ENCODE results near the gene GC. TPM values are rescaled to one million over a fixed set of nuclear protein-coding genes. Genes with fewer than 3 reads are reported as not detected.

GC gene
- total RNA-seq, 1 donor from 2014 or later, result not detected

DNA sequence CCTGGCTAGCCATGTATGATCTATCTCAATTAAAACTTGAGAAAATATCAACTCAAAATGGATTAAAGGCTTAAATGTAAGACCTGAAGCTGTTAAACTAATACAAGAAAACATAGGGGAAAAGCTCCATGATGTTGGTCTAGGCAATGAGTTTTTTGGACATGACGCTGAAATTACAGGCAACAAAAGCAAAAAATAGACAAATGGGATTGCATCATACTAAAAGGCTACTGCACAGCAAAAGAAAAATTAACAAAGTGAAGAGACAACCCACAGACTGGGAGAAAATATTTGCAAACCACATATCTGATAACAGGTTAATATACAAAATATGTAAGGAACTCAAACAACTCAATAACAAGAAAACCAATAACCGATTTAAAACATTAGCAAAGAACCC lies 8.4 kb downstream of the GC start:
- H3K27ac ChIP-seq (ENCODE audit: low read depth, low read length), result no peak overlapping the region
- no peak overlapping the region for H3K4me2 ChIP-seq (ENCODE audit: low read length)
- DNase-seq (ENCODE audit: low read depth) (no peak), FAIRE-seq (no peak)
- H3K9me3 ChIP-seq (ENCODE audit: insufficient read depth, low read depth, low read length), result no peaks in the 10 kb centered on the region
- no peak for TF ChIP-seq EZH2 (IDR thresholded peaks at IDR 0.05; ENCODE audit: insufficient read depth, low read length)
- TF ChIP-seq, protein P1, sequence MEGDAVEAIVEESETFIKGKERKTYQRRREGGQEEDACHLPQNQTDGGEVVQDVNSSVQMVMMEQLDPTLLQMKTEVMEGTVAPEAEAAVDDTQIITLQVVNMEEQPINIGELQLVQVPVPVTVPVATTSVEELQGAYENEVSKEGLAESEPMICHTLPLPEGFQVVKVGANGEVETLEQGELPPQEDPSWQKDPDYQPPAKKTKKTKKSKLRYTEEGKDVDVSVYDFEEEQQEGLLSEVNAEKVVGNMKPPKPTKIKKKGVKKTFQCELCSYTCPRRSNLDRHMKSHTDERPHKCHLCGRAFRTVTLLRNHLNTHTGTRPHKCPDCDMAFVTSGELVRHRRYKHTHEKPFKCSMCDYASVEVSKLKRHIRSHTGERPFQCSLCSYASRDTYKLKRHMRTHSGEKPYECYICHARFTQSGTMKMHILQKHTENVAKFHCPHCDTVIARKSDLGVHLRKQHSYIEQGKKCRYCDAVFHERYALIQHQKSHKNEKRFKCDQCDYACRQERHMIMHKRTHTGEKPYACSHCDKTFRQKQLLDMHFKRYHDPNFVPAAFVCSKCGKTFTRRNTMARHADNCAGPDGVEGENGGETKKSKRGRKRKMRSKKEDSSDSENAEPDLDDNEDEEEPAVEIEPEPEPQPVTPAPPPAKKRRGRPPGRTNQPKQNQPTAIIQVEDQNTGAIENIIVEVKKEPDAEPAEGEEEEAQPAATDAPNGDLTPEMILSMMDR (IDR thresholded peaks at IDR 0.05; ENCODE audit: insufficient read depth, low read depth, low read length), result no peak
- no peak overlapping the region for H3K4me3 ChIP-seq (ENCODE audit: insufficient read depth, low read depth, low read length)
- H3K27ac Mint-ChIP-seq (ENCODE audit: unreplicated experiment), result peak overlapping the region; percentile 29
- H2AFZ ChIP-seq (ENCODE audit: low read depth, low read length), result no peak overlapping the region
- H3K36me3 ChIP-seq (ENCODE audit: insufficient read depth, low read length), result no peaks in the 10 kb centered on the region
- peaks cover 7% of the 10 kb centered on the region for H3K4me1 Mint-ChIP-seq (ENCODE audit: low read depth, unreplicated experiment)
- no peaks in the 10 kb centered on the region for H4K20me1 ChIP-seq (ENCODE audit: insufficient read depth, low read length)
- no peaks in the 10 kb centered on the region for H3K27me3 ChIP-seq (ENCODE audit: insufficient read depth, low read length)
- H3K4me3 Mint-ChIP-seq (ENCODE audit: unreplicated experiment), result no peak overlapping the region
- no peaks in the 10 kb centered on the region for H3K27me3 Mint-ChIP-seq (ENCODE audit: low read depth, unreplicated experiment)
- H3K9me3 Mint-ChIP-seq (ENCODE audit: unreplicated experiment), result no peaks in the 10 kb centered on the region
- H3K79me2 ChIP-seq (ENCODE audit: insufficient read depth, low read length), result no peaks in the 10 kb centered on the region
- no peaks in the 10 kb centered on the region for H3K4me1 ChIP-seq (ENCODE audit: insufficient read depth, low read length)
- H3K36me3 Mint-ChIP-seq (ENCODE audit: low read depth, unreplicated experiment), result no peaks in the 10 kb centered on the region
- no peak overlapping the region for H3K9ac ChIP-seq (ENCODE audit: low read length)

GRCh38 chr4:71774136-71774535 lies 9.7 kb downstream of the GC start:
- Histone ChIP-seq H2AFZ (ENCODE audit: low read depth, low read length) (no peak overlapping the region), H3K4me3 (ENCODE audit: insufficient read depth, low read depth, low read length) (no peak overlapping the region), H3K9me3 (ENCODE audit: insufficient read depth, low read depth, low read length) (no peaks in the 10 kb centered on the region), H3K27me3 (ENCODE audit: insufficient read depth, low read length) (no peaks in the 10 kb centered on the region), H3K4me2 (ENCODE audit: low read length) (no peak overlapping the region), H3K4me1 (ENCODE audit: insufficient read depth, low read length) (no peaks in the 10 kb centered on the region), H3K79me2 (ENCODE audit: insufficient read depth, low read length) (no peaks in the 10 kb centered on the region), H3K36me3 (ENCODE audit: insufficient read depth, low read length) (no peaks in the 10 kb centered on the region), H3K9ac (ENCODE audit: low read length) (no peak overlapping the region), H4K20me1 (ENCODE audit: insufficient read depth, low read length) (no peaks in the 10 kb centered on the region), H3K27ac (ENCODE audit: low read depth, low read length) (no peak overlapping the region)
- Mint-ChIP-seq H3K27me3 (ENCODE audit: low read depth, unreplicated experiment) (no peaks in the 10 kb centered on the region), H3K27ac (ENCODE audit: unreplicated experiment) (no peak overlapping the region), H3K36me3 (ENCODE audit: low read depth, unreplicated experiment) (no peaks in the 10 kb centered on the region), H3K4me1 (ENCODE audit: low read depth, unreplicated experiment) (peaks cover 10% of the 10 kb centered on the region), H3K4me3 (ENCODE audit: unreplicated experiment) (no peak overlapping the region), H3K9me3 (ENCODE audit: unreplicated experiment) (peaks cover under 1% of the 10 kb centered on the region)
- no peak for DNase-seq (ENCODE audit: low read depth)
- TF ChIP-seq, protein P1 (IDR thresholded peaks at IDR 0.05; ENCODE audit: insufficient read depth, low read depth, low read length), result no peak
- TF ChIP-seq EZH2 (IDR thresholded peaks at IDR 0.05; ENCODE audit: insufficient read depth, low read length), result no peak
- no peak for FAIRE-seq

DNA sequence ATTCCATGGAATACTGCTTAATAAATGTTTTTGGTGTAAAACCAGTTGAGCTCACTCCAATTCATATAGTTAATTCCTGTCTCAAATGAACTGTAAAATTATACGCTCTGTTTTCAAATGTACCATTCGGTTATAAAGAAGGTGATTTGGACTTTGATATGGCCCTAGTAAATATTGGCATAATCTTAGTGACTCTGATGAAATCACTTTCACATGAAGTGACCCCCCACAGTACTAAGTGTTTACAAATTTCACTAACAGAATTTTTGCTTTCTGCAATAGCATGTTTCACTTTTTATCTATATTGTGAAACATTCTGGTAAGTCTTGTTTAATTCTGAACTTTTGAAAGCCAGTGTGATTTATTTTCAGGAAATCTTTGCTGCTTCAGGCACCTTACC lies 10.9 kb downstream of the GC start:
- FAIRE-seq, result no peak
- Histone ChIP-seq H3K79me2 (ENCODE audit: insufficient read depth, low read length) (no peaks in the 10 kb centered on the region), H3K27ac (ENCODE audit: low read depth, low read length) (no peak overlapping the region), H3K4me1 (ENCODE audit: insufficient read depth, low read length) (no peaks in the 10 kb centered on the region), H3K4me3 (ENCODE audit: insufficient read depth, low read depth, low read length) (no peak overlapping the region), H3K4me2 (ENCODE audit: low read length) (no peak overlapping the region), H2AFZ (ENCODE audit: low read depth, low read length) (no peak overlapping the region), H3K36me3 (ENCODE audit: insufficient read depth, low read length) (no peaks in the 10 kb centered on the region), H3K9ac (ENCODE audit: low read length) (no peak overlapping the region), H4K20me1 (ENCODE audit: insufficient read depth, low read length) (no peaks in the 10 kb centered on the region), H3K9me3 (ENCODE audit: insufficient read depth, low read depth, low read length) (no peaks in the 10 kb centered on the region), H3K27me3 (ENCODE audit: insufficient read depth, low read length) (no peaks in the 10 kb centered on the region)
- no peaks in the 10 kb centered on the region for H3K36me3 Mint-ChIP-seq (ENCODE audit: low read depth, unreplicated experiment)
- H3K4me1 Mint-ChIP-seq (ENCODE audit: low read depth, unreplicated experiment), result peaks cover 10% of the 10 kb centered on the region
- no peak for DNase-seq (ENCODE audit: low read depth)
- peaks cover 4% of the 10 kb centered on the region for H3K9me3 Mint-ChIP-seq (ENCODE audit: unreplicated experiment)
- H3K27ac Mint-ChIP-seq (ENCODE audit: unreplicated experiment), result no peak overlapping the region
- no peak overlapping the region for H3K4me3 Mint-ChIP-seq (ENCODE audit: unreplicated experiment)
- TF ChIP-seq, protein P1 (IDR thresholded peaks at IDR 0.05; ENCODE audit: insufficient read depth, low read depth, low read length), result no peak
- TF ChIP-seq EZH2 (IDR thresholded peaks at IDR 0.05; ENCODE audit: insufficient read depth, low read length), result no peak
- no peaks in the 10 kb centered on the region for H3K27me3 Mint-ChIP-seq (ENCODE audit: low read depth, unreplicated experiment)
